Measurements from ENCODE around the gene ZIK1.

Gene ZIK1

DNA sequence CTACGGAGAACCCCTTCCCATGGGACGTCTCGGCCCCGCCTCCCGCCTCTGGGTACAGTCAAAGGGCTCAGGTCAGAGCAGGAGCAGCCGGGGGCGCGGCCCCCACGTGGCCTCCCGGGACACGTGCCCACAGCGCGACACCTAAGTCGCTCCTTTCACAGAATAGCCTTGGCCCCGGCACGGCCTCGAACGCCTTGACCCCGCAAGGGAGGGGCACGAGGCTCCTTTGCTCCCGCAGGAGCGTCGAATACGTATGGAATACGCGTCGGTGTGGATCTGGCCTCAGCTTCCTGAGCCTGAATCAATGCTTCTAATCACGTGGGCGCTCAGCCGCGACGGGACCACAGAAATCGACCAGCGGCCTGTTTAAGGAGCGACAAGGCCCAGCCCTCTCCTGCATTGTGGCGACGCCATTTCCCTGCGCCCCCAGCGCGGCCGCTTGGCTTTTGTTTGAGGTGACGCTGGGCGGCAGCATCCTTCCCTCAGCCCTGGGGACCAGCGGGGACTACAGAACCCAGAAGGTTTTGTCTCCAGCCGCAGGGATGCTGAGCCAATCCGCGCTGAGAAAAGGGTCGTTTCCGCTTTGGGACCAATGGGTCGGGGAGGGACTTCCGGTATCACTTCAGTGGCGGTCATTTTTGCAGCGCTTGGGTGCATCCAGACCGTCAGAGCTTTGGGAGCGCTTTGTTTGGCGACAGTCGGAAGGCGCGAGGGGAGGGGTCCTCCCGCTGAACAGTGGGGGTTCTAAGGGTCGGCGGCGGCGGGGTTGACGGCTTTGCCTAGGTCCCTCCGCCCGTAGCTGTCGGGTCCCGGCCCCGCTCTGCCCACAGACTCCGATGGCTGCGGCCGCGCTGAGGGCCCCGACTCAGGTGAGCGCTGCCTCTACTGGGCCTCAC lies at the start of gene ZIK1:
TSS of gene ZIK1 (plus strand) at position 625 of the 896 bp plus-strand sequence. CDS start at position 837, 212 bp downstream.
- peak; percentile 79 for DNase-seq

GRCh38 chr19:57537953-57538547 lies 45.9 kb upstream of the ZIK1 start:
- no peak for DNase-seq

DNA sequence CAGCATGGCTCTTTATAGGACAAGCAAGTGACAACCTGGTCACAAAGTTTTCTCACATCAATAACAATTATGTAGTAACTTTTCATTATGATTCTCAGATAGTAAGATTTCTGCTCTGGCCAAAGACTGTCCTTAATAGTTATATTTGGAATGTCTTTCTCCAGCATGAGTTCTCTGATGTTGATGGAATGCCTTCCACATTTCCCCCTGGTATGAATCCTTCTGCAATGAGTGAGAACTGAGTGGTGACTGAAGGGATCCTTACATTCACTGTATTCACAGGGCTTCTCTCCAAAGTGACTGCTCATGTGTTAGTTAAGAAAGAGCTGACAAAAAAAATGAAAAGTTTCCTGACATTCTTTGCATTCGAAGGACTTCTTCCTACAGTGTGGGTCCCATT lies 37.4 kb upstream of the ZIK1 start:
- no peak for DNase-seq

GRCh38 chr19:57552432-57552831 lies 31.5 kb upstream of the ZIK1 start:
- DNase-seq = no peak

- no peak for DNase-seq
Observed at GRCh38 chr19:57557659-57558058, 26.3 kb upstream of the ZIK1 start.

GRCh38 chr19:57558525-57558924 lies 25.4 kb upstream of the ZIK1 start:
- no peak for DNase-seq

- no peak for DNase-seq
Observed at GRCh38 chr19:57559008-57559403, 24.9 kb upstream of the ZIK1 start.

DNA sequence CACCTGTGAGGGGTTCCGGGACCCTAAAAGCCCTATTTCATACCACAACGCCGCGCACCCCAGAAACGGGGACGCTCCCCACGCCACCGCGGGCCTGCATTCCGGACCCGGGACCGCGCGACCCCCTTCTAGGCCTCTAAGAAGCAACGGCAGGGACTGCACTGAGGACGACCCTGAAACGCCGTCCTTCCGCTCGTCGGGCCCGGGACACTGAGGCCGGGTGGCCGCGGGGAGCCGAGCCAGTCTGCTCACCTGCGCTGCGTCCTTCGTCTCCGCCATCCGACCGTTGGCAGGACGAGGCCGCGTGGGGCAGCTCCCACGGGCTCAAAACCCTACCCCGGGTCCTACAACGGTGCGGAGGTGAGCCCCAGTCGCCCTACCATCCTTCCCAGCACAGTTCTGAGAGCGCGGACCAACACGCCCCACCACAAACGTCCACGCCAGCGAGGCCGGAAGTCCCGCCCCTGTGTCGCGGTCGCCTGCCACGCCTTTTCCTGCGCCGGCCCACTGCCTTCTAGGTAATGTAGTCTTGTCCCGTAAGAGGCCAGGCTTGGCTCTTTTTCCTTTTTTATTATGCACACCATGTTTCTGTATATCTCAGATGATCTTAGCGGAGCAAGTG lies 24.4 kb upstream of the ZIK1 start, which contains the start of gene ZNF550:
TSS of gene ZNF550 (minus strand) at position 460 of the 622 bp plus-strand sequence. CDS start at position 279, 181 bp downstream.
- peak; percentile 64 for DNase-seq

- DNase-seq = peak; percentile 15
Observed at GRCh38 chr19:57560049-57560491, 23.9 kb upstream of the ZIK1 start.

GRCh38 chr19:57563547-57563946 lies 20.4 kb upstream of the ZIK1 start:
- no peak for DNase-seq

GRCh38 chr19:57566396-57567265 lies 17.3 kb upstream of the ZIK1 start:
- DNase-seq = no peak

- no peak for DNase-seq
Observed at GRCh38 chr19:57570707-57571106, 13.2 kb upstream of the ZIK1 start.

GRCh38 chr19:57572415-57572947 lies 11.5 kb upstream of the ZIK1 start:
- no peak for DNase-seq

DNA sequence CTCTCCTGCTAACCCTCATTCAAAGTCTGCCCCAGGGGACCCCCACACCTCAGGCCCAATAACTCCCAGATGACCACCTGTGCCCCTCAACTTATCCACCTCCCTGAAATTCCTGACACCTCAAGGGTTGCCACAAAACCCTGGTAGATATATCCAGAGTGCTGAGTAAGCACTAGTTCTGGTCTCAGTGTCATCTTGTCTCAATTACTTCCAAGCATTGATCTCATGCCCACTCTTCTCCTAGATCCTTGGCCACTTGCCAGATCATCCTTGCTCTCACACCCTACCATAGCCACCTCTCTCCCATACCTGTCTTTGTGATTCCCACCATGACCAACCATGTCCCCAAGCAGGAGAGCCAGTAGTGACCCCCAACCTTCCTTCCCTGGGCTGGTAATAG lies 7.3 kb upstream of the ZIK1 start:
- no peak for DNase-seq

- DNase-seq = peak; percentile 92
Observed at GRCh38 chr19:57578487-57579205, 5.3 kb upstream of the ZIK1 start, which contains the start of gene ZNF416. Gene ZNF416, minus strand, starts transcription at chr19:57578911. Its CDS starts 207 bp downstream, at chr19:57578704.

DNA sequence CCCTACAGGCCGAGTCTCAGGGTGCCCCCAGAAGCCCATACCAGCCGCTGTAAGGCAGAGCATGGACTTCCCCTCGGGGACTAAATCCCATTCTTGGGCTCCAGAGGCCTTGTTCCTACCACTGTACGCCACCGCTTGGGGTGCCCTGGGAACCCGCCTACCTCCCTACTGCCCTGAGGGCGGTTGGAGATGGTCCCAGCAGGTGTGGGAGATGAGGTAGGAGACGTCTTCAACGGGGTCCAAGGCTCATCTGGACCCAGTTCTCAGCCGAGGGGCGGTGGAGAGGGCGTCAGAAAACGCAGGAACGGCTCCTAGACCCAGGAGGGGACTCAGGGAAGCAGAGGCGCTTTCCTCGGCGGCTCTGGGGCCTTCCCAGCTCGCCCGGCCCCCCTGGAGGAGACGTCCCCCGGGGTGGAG lies 833 bp upstream of the ZIK1 start:
- no peak for DNase-seq

DNA sequence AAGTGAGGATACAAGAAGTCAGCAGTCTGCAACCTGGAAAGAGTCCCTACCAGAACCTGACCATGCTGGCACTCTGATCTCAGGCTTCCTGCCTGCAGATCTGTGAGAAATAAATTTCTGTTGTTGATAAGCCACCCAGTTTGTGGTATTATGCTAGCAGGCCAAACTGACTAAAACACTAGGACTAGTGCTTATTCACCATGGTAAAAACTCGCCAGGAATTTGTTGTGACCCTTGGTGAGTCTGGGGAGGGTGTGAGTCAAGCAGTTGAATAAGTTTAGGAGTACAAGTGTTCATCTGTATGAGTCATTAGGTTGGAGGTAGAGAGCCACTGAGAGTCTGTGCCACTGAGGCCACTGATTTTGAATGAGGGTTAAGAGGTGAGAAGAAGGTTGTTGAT lies 3.6 kb downstream of the ZIK1 start:
- peak; percentile 8 for DNase-seq

DNA sequence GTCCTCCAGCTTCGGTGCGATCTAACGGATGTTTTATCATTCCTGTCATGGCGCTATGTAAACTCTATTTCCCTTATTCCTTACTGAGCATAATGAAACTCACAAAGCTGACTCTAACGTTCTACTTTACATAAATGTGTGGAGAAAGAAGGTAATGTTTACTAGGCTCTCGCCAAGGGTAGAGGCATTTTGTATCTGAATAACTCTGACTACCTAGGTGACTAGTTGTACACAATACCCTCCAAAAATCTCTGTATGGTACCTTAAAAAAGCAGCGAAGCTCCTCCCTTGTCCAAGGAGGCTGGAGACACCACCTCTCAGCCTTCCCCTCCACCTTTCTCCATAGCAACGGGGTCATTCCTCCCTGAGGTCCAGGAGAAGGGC lies 15.4 kb downstream of the ZIK1 start:
- DNase-seq = no peak

- peak; percentile 64 for DNase-seq
Observed at GRCh38 chr19:57599761-57600383, 15.9 kb downstream of the ZIK1 start, which contains the start of gene ZNF530. Gene ZNF530, plus strand, starts transcription at chr19:57599885. Its CDS starts 4,461 bp downstream, at chr19:57604346.

GRCh38 chr19:57606931-57607330 lies 23.0 kb downstream of the ZIK1 start:
- no peak for DNase-seq

DNA sequence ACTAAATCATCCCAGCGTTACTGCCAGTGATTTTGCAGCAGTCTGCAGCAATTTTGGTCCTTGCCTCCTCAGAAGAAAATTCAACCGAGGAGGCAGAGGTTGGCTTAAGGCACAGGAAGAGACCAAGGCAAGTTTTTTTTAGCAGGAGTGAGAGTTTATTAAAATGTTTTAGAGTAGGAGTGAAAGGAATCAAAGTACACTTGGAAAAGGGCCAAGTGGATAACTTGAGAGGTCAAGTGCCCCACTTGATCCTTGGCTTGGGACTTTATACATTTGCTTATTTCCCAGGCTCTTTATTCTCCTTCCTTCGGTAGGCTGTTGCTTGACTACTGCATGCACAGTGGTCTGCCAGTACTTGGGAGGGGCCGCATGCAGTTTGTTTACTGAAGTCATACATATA lies 27.2 kb downstream of the ZIK1 start:
- no peak for DNase-seq

Measured in amniotic stem cell (primary cell).